RWPE2 (cell line): ENCODE measurements around the gene NINJ2.

Experiments used
- ATAC-seq: fragments of 200-7000 bp; cut with Tn5 transposase; 3 replicates; pipeline ENCODE4 v1.9.1; 2021; ENCODE audit warnings: low read depth
- DNase-seq: peaks from one replicate; pipeline ENCODE4 v3.0.0-alpha.2; 2020; ENCODE audit warnings: low spot score
- H3K27ac ChIP-seq: fragments of 450-650 bp; 2 replicates; pipeline ENCODE4 v1.5.1; 2017; ENCODE audit warnings: mild to moderate bottlenecking; ENCODE audit not compliant: poor library complexity, severe bottlenecking
- H3K27me3 ChIP-seq: fragments of 250-450 bp; sonication (Bioruptor Pico); 2 replicates; pipeline ENCODE4 v1.5.1; 2021; ENCODE audit warnings: mild to moderate bottlenecking, moderate library complexity; ENCODE audit not compliant: insufficient read depth, poor library complexity, severe bottlenecking
- H3K36me3 ChIP-seq: fragments of 250-450 bp; sonication (Bioruptor Pico); 2 replicates; pipeline ENCODE4 v1.5.1; 2020; ENCODE audit warnings: low read depth, mild to moderate bottlenecking, moderate library complexity
- H3K4me1 ChIP-seq: fragments of 250-450 bp; sonication (Bioruptor Pico); 2 replicates; pipeline ENCODE4 v1.5.1; 2021; ENCODE audit warnings: mild to moderate bottlenecking, moderate library complexity; ENCODE audit not compliant: insufficient read depth, poor library complexity, severe bottlenecking
- H3K4me3 ChIP-seq: fragments of 250-450 bp; sonication (Bioruptor Pico); 2 replicates; pipeline ENCODE4 v1.5.1; 2021; ENCODE audit warnings: mild to moderate bottlenecking, moderate library complexity; ENCODE audit not compliant: severe bottlenecking
- H3K9me3 ChIP-seq: fragments of 250-450 bp; sonication (Bioruptor Pico); 2 replicates; pipeline ENCODE4 v1.5.1; 2021; ENCODE audit warnings: mild to moderate bottlenecking, moderate library complexity; ENCODE audit not compliant: severe bottlenecking
- TF ChIP-seq, protein P1 (sequence below): fragments of 450-650 bp; IDR thresholded peaks from one replicate; pipeline ENCODE4 v1.5.1; 2017; ENCODE audit warnings: mild to moderate bottlenecking, moderate library complexity; ENCODE audit not compliant: poor library complexity, severe bottlenecking

NINJ2 gene

DNA sequence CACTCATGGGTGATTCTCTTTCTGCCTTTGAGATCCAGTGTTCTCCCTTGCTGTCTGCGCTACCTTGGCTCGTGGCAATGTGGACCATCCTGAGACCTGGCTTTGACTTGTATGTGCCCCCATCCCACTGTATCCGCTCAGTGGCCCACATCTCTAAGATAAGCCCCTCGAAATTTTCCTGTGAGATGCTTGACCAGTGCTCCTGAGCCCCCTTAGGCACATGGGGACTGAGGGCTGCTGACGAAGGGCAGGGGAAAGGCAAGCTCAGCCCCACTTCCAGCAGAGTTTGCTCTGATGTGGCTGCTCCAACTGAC, 1.5 kb upstream of the NINJ2 start:
- H3K36me3 ChIP-seq: no peaks in the 10 kb centered on the region
- no peak for DNase-seq
- H3K27ac ChIP-seq: no peak overlapping the region
- H3K4me1 ChIP-seq: peaks cover 11% of the 10 kb centered on the region
- no peaks in the 10 kb centered on the region for H3K9me3 ChIP-seq
- no peak for ATAC-seq
- TF ChIP-seq, protein P1, sequence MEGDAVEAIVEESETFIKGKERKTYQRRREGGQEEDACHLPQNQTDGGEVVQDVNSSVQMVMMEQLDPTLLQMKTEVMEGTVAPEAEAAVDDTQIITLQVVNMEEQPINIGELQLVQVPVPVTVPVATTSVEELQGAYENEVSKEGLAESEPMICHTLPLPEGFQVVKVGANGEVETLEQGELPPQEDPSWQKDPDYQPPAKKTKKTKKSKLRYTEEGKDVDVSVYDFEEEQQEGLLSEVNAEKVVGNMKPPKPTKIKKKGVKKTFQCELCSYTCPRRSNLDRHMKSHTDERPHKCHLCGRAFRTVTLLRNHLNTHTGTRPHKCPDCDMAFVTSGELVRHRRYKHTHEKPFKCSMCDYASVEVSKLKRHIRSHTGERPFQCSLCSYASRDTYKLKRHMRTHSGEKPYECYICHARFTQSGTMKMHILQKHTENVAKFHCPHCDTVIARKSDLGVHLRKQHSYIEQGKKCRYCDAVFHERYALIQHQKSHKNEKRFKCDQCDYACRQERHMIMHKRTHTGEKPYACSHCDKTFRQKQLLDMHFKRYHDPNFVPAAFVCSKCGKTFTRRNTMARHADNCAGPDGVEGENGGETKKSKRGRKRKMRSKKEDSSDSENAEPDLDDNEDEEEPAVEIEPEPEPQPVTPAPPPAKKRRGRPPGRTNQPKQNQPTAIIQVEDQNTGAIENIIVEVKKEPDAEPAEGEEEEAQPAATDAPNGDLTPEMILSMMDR: no peak
- no peak overlapping the region for H3K4me3 ChIP-seq
- no peaks in the 10 kb centered on the region for H3K27me3 ChIP-seq

DNA sequence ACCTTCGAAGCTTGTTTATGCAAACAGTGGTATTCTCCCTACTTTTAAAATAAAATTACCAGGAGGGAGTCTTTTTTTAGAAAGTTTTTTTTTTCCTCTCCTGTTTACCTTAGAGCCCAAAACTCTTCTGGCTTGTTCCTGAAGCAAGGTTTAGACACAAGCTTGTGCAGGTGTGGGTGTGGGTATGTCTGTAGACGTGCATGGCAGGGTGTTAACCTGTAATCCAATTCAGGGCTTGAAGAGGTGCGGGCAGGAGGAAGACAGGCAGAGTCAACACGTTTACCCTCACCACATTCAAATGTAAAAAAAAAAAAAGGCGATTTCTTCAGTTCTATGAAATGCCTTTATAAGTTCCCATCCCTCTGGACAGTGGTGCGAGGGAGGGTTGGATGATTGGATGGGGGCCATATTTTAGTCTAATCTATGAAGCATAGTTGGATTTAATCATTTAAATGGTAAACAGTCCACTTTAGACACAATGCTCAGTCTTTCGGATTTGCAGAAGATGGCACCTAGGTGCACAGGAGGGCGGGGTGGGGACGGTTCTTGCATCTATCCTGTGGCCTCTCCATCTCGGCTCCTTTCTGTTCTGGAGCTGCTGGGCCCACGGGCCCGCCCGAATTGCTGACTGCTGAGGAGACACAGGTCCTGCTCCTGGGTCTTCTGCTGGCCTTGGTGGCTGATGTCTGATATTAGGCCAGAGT, 982 bp upstream of the NINJ2 start:
- H3K27me3 ChIP-seq: no peaks in the 10 kb centered on the region
- no peak overlapping the region for H3K27ac ChIP-seq
- no peaks in the 10 kb centered on the region for H3K9me3 ChIP-seq
- H3K4me1 ChIP-seq: peaks cover 11% of the 10 kb centered on the region
- no peak overlapping the region for H3K4me3 ChIP-seq
- TF ChIP-seq, protein P1: no peak
- H3K36me3 ChIP-seq: no peaks in the 10 kb centered on the region
- DNase-seq (no peak), ATAC-seq (no peak)

DNA sequence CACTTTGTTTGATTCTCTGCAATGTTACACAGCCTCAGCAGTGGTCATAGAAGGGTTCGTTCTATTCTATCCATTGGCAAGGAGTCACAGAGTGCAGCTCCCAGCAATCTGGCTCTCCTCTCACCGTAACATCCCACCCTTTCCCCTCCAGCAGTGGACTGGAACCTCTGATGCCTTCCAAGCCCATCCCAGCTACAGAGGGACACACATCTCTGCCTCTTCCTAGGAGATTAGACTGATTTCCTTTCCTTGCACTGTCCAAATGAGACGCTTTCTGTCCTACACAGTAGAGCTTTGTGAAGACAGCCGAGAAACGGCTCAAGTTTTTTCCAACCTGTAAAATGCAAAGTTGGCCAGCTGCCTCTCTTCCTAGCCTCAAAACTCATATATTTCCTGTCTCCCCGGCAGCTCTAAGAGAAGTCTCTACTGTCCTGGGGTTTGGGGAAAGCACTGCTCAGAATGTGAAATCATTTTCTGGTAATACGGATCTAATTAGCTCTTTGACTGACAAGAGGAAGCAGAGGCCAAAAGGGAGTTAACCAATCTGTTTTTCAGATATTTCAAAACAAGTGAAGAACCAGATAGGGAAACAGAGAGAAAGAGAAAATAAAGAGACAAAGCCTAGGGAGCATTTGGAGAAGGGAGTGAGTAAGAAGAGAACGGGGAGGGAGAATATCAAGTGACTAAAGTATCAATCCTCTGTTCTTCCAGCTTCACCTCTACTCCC, 516 bp downstream of the NINJ2 start:
- no peaks in the 10 kb centered on the region for H3K9me3 ChIP-seq
- no peak overlapping the region for H3K27ac ChIP-seq
- H3K4me3 ChIP-seq: no peak overlapping the region
- DNase-seq: no peak
- H3K4me1 ChIP-seq: peaks cover 11% of the 10 kb centered on the region
- TF ChIP-seq, protein P1: no peak
- no peaks in the 10 kb centered on the region for H3K27me3 ChIP-seq
- no peak for ATAC-seq
- no peaks in the 10 kb centered on the region for H3K36me3 ChIP-seq

DNA sequence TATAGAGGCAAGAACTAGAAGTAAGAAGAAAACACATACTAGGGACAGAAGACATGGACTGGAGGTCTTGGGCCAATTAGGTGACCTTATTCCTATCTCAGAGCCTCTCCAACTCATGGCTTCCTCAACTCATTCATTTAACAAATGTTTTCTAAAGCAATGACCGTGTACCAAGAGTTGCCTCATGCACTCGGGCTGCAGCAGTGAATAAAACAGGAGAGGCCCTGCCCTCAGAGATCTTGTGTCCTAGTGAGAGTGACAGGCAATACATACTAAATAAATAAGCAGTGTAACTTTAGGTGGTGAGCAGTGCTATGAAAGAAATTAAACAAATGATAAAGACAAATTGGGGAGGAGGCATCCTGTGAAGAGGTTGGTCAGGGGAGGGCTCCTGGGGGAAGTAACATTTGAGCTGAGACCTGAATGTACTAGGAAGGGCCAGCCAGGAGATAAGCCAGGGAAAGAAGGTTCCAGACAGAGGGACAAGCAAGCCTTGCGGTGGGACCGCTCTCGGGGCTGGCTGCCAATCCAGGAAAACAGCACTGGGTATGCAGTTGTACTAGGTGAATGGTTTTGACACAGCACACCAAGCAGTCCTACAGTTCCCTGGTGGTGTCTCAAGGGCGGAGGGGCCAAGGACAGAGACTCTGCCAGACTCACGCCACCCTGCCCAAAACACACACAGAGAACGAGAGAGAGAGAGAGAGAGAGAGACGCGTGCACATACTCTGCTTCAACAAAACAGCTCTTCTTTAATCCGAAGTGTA, 1.3 kb downstream of the NINJ2 start:
- Histone ChIP-seq H3K4me1 (peaks cover 7% of the 10 kb centered on the region), H3K36me3 (no peaks in the 10 kb centered on the region), H3K27ac (no peak overlapping the region), H3K4me3 (no peak overlapping the region), H3K27me3 (no peaks in the 10 kb centered on the region), H3K9me3 (no peaks in the 10 kb centered on the region)
- ATAC-seq (no peak), DNase-seq (no peak)
- TF ChIP-seq, protein P1: no peak
